ENCODE data around the gene SOSTDC1.
"Not testable (repeated sequence)": the region's sequence is repeated elsewhere in the genome, so short reads cannot be mapped to it uniquely, and the experiment has no call there.

Gene SOSTDC1

GRCh38 chr7:16446508-16446907 lies 19.0 kb downstream of the SOSTDC1 start:
- TF ChIP-seq CTCF (IDR thresholded peaks at IDR 0.05): no peak

GRCh38 chr7:16443871-16444270 lies 21.7 kb downstream of the SOSTDC1 start:
- intact Hi-C loops (cut with DNase I; ENCODE audit: low total_unique reads); DNase-seq; H3K4me3 ChIP-seq; H3K9me3 ChIP-seq; H3K27ac ChIP-seq; H3K36me3 ChIP-seq; H3K27me3 ChIP-seq; H3K4me1 ChIP-seq: not testable (repeated sequence)

More at GRCh38 chr7:16446508-16446907, 19.0 kb downstream of the SOSTDC1 start:
- Histone ChIP-seq H3K27me3 (no peaks in the 10 kb centered on the region), H3K27ac (no peak overlapping the region), H3K4me1 (no peaks in the 10 kb centered on the region), H3K36me3 (no peaks in the 10 kb centered on the region), H3K4me3 (no peak overlapping the region), H3K9me3 (no peaks in the 10 kb centered on the region)
- intact Hi-C loops (cut with DNase I; ENCODE audit: low total_unique reads): no loop called here
- DNase-seq: no peak

DNA sequence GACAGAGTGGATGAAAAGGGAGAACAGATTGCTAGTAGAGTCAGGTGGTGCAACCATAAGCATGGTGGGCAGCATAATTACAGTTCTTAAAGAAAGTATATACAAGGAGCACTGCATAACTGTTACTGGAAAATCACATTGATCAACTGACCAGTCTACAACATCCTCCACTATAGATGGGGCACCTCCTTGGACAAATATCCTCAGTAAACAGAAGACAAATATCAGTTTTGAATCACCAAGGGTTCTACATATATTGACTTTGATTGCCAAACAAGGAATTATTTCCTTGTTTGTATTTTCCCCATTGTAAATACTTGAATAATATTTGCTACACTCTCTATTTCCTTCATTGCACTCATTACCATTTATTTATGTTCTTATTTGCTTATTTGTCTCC lies 26.6 kb downstream of the SOSTDC1 start:
- Histone ChIP-seq H3K9me3 (no peaks in the 10 kb centered on the region), H3K36me3 (no peaks in the 10 kb centered on the region), H3K27ac (no peak overlapping the region), H3K4me1 (no peaks in the 10 kb centered on the region), H3K4me3 (no peak overlapping the region), H3K27me3 (no peaks in the 10 kb centered on the region)
- TF ChIP-seq CTCF (IDR thresholded peaks at IDR 0.05): no peak
- no peak for DNase-seq
- intact Hi-C loops (cut with DNase I; ENCODE audit: low total_unique reads): no loop called here

- no peaks in the 10 kb centered on the region for H3K9me3 ChIP-seq
- no peak for DNase-seq
- H3K27ac ChIP-seq: no peak overlapping the region
- H3K27me3 ChIP-seq: no peaks in the 10 kb centered on the region
- TF ChIP-seq CTCF (IDR thresholded peaks at IDR 0.05): no peak
- H3K4me1 ChIP-seq: no peaks in the 10 kb centered on the region
- H3K4me3 ChIP-seq: no peak overlapping the region
- H3K36me3 ChIP-seq: no peaks in the 10 kb centered on the region
- intact Hi-C loops (cut with DNase I; ENCODE audit: low total_unique reads): no loop called here
Measured at GRCh38 chr7:16436306-16436705, 29.2 kb downstream of the SOSTDC1 start.

DNA sequence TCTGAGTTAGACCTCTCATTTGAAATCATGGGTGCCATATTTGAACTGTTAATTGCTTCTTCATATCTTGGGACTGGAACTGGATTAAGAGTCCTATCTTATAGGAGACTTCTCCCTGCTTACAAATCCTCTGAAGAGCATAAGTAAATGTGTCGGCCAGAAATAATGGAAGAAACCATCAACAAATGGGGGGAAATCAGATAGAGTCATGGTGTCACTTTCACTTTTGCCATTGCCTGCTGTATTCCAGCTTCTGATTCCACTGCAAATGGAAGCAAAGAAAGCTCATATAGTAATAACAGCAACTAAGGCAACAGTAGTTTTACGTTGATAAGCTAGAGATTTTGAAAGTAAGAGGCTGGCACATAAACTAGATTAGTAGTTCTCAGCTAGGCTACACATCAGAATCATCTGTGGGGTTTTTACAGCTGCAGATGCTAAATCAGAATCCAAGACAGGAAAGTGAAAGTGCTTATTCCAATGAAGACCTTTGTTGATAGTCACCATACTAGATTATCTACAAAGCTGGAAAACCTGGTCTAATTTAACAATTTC lies 31.9 kb downstream of the SOSTDC1 start:
- intact Hi-C loops (cut with DNase I; ENCODE audit: low total_unique reads): no loop called here

DNA sequence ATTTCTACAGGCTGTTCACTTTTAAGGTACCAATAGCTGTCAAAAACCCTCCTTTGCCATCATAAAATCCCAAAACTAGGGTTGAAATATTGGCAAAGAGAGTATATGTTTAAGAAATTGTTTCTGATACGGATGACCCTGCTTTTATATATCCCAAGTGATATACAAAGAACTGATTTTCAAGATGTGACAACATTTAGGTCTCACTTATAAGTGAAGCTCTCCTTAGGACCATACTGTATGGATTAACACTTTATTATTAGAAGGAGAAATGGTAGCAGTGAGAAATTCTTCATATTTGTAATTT lies 33.2 kb downstream of the SOSTDC1 start:
- Histone ChIP-seq H3K9me3 (no peaks in the 10 kb centered on the region), H3K4me3 (no peak overlapping the region), H3K36me3 (no peaks in the 10 kb centered on the region), H3K27me3 (no peaks in the 10 kb centered on the region), H3K4me1 (no peaks in the 10 kb centered on the region), H3K27ac (no peak overlapping the region)
- DNase-seq: no peak
- intact Hi-C loops (cut with DNase I; ENCODE audit: low total_unique reads): no loop called here
- TF ChIP-seq CTCF (IDR thresholded peaks at IDR 0.05): no peak

More for the DNA sequence above, 31.9 kb downstream of the SOSTDC1 start:
- Histone ChIP-seq H3K4me3 (no peak overlapping the region), H3K27me3 (no peaks in the 10 kb centered on the region), H3K36me3 (no peaks in the 10 kb centered on the region), H3K4me1 (no peaks in the 10 kb centered on the region), H3K9me3 (no peaks in the 10 kb centered on the region), H3K27ac (no peak overlapping the region)
- DNase-seq: no peak
- TF ChIP-seq CTCF (IDR thresholded peaks at IDR 0.05): no peak
